HG03378 (cell line): ENCODE results near the gene HABP2.

Experiments
- ATAC-seq: cut with Tn5 transposase; IDR thresholded peaks from one replicate; pipeline ENCODE4 v1.9.1; 2021; ENCODE audit warnings: mild to moderate bottlenecking, moderate library complexity; ENCODE audit not compliant: unreplicated experiment

The HABP2 gene

DNA sequence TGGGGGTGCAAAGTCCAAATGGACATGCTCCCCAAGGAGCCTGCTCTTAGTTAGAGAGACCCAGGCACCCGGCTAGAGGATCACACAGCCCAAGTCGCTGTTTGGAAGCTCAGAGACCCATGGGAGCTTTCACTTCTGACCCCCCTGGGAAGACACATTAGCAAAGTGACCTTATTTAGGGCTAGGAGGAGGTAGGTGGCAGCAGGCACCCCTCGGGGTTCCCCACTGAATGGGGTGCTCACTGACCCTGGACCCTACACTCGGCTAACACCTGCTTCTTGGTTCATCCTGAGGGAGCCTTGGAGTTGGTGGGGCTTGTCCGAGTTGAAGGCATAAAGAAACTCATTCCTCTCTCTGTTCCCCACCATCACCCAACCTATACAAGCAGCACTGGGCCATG is 27.1 kb upstream of the HABP2 start:
- ATAC-seq = no peak

DNA sequence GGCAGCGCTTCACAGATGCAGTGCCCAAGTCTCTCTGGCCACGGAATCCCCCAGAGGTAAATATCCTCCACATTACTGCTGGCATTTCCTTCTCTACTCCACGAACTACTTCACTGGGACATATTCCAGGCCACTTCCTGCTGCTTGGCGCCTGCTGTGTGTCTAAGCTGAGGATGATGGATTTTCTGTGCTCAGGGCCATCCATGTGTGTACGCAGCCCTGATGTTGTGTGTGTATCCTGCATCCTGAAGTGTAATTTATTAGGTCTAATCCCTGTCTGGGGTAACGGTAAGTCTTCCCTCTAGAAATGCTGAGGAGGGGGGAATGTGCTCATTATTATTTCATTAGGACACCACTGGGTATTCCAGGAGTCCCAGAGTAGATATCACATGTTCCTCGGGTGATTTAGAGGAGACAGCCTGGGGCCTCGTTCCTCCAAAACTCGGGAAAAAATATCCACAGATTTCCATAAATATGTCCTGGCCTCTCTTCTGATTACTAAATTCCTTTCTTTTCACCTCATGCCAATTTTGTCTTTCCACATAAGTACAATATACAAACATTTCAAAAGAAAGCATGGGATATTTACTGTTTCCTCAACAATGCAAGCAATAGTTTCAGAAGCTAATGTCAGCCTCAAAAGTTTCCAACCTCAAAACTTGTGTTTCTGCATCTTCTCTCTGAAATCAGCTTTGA is 25.5 kb upstream of the HABP2 start:
- ATAC-seq = no peak

DNA sequence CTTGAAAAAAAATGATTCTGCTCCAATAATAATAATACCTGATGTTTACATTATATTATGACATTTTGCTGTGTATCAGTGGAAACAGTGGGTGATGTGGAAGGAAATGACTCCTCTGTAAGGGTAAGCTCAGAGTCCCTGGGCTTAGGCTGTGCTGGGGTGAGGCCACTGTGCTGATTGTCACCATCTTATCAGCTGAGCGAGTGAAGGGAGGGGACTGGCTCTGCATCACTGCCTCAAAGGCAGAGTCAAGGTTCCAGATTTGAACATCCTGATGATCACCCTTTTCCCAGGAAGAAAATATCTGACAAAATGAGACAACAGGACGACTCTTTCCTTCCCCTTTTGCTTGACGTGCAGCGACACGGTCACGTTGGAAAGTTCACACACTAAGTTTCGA is 24.0 kb upstream of the HABP2 start:
- ATAC-seq = no peak

- ATAC-seq = no peak
Observed at GRCh38 chr10:113529575-113529974, 23.3 kb upstream of the HABP2 start.

GRCh38 chr10:113530476-113530875 is 22.4 kb upstream of the HABP2 start:
- ATAC-seq = no peak

- ATAC-seq = no peak
Observed at GRCh38 chr10:113532724-113533123, 20.1 kb upstream of the HABP2 start.

- ATAC-seq = no peak
Observed at GRCh38 chr10:113533801-113534200, 19.1 kb upstream of the HABP2 start.

- no peak for ATAC-seq
Observed at GRCh38 chr10:113534423-113534822, 18.4 kb upstream of the HABP2 start.

DNA sequence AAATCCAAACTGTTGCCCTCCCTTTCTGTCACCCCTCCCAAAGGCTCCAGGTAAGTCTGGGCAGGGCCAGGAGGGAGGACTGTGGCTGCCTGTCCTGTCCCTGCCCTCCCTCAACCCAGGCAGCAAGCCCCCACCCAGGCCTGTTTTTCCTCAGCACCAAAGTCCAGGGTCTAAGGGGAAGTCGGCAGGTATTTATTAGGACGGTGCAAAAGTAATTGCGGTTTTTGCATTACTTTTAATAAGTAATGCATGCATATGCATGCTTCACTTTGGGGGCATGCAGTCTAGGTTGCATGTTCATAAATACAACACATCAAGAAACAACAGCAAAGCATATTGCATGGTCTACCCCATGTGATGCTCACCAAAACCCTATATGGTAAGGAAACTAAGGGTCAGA is 15.2 kb upstream of the HABP2 start:
- ATAC-seq = no peak

DNA sequence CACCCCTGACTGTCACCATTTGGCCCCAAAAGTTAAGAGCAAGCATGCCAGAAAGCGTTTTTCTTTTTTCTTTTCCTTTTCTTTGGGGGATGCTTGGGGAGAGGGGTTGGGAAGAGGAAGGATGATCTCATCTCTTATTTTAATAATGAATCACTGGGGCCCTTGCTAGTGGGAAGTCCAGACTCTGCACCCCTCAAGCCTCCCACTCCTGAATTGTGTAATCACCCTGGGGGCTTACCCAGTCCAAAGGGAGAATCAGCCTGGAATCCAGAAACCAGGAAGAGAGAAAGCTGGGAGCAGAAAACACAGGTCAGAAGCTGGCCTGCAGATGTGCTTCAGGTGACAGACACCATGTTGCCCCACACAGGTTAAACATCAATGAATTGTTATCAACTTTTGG is 14.7 kb upstream of the HABP2 start:
- ATAC-seq = no peak

DNA sequence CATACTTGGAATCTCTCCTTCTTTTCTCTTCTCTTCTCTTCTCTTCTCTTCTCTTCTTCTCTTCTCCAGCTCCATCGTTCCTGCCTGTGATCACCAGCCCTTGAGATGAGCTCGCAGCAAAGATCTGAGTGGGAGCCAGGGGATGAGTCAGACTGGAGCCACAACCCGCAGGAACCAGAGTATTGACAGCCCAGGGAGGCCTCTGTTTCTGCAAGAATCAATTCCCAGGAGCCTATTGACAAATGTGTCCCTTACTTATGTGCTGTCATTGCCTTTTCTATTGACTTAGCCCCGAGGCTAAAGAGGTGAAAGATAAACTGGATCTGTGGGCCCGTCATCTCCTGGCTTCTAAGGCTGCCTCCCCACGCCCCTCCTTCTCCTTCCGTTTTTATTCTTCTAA is 13.1 kb upstream of the HABP2 start:
- no peak for ATAC-seq

DNA sequence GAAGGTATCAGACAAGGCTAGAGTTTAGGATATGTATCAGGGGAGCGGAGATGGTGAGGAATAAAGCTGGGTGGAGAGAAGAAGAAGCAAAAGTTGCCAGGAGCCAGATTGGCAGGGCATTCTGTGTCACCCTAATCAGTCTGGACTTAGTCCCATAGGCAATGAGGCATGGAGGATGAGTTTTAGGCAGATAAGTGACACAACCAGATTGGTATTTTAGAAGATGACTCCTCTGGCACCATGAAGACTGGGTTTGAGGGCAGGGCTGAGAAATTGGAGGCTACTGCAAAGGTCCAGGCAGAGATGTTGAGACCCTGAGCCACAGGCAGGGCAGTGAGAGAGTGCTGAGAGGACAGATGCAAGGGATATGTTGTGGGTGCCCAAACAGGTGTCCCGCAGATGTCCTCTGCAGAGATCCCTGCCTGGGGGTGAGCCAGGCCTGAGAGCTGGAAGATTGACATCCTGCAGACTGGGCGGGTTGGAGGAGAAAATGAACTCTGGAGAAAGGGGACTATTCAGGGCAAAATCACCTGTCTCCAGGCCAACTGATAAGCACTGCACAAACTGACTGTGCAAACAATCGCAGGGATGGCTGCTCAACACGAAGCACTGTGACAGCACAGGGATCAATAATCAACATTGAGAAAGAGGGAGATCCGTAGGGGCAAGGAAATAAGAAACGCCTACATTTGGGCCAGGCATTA is 11.9 kb upstream of the HABP2 start:
- ATAC-seq = no peak

DNA sequence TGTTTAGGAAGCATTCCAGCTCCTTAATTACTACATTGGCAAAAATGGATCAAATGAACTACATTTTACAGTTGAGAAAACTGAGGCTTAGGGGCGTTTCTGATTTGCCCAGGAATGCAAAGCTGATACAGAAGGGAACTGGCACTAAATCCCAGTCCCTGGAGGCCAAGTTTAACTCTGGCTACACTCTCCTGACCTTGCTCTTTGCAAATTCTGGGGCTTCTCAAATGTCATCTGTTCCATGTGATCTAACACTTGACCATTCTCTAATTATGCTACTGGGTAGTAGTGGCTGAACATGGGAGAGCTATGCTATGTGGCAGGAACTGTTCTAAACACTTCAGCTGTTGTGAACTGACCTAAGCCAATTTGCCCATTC is 11.3 kb upstream of the HABP2 start:
- ATAC-seq = no peak

GRCh38 chr10:113543107-113543955 is 9.5 kb upstream of the HABP2 start:
- no peak for ATAC-seq

GRCh38 chr10:113544392-113544791 is 8.5 kb upstream of the HABP2 start:
- ATAC-seq = no peak

- no peak for ATAC-seq
Observed at GRCh38 chr10:113547426-113547825, 5.4 kb upstream of the HABP2 start.

DNA sequence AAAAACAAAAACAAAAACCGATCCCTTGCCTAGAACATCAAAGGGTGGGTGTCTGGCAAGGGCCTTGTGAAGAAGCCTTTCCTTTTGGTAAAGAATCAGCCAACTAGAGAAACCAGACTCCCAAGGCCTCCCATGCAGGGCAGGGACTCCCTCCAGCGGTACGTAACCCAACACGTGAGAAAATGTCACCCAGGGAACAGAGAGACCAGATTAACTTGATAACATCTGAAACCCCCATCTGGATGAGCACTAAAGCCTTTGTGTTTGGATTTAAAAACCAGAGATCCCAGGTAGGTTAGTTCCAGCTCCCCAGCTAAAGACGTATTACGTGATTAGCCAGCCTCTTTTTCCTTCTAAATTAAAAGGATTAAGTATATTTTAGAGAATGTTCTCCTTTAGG is 3.0 kb upstream of the HABP2 start:
- ATAC-seq = no peak

DNA sequence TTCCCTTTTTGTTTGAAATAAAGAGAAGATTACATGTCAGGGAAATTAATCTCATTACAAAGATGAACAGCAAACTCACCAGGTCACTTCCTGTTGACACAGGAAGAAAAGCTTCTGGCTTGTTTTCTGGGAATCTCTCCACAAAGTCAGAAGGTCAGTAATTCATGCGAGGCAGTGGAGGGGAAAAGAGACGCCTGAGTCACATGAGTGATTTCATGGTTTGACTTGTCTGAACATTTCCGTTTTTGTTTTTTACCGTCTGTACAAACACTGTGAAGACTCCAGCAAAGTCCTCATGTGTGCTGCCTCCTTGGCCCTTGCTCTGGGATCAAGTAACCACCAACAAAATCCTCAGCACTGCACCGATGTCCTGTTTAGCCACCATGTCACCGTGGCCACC is 2.5 kb upstream of the HABP2 start:
- ATAC-seq = no peak

DNA sequence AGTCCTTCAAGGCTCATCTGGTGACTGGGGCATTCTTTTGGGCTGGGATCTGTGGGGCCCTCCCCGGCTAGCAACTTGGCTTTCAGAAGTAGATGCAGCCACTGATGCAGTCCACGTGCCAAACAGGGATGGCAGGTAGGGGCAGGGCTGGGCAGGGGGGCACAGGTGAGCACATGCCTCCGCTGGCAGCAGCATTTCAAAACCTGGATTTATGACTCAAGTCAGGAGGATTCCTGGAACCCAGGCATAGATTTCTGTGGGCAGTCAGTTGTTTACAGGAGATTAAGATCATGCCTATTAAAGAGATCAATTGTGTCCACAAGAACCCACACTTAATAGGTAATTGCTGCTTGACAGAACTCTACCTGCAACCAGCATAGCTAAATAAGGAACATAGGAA is 839 bp upstream of the HABP2 start:
- ATAC-seq = no peak

- no peak for ATAC-seq
Observed at GRCh38 chr10:113553149-113553548, 296 bp downstream of the HABP2 start.

DNA sequence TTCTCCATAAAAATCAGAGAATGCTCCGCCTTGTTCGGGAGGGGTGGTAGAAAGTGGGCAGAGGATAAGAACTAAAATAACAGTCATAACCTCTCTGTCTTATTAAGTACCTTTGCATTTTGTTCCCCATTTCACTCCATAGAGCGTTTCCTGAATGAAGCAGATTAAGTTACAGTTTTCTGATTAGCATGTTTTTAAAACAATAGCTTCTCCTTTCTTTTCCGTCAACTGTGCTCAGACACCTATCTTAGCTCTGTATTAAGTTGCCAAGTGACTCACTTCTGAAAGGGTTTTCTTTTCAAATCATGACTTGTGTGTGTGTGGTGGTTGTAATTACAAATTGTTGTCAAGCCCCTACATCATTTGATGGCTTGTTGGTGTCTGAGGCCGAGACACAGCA is 1.4 kb downstream of the HABP2 start:
- ATAC-seq = no peak

GRCh38 chr10:113555245-113555644 is 2.4 kb downstream of the HABP2 start:
- ATAC-seq = no peak
